CD4-positive, alpha-beta T cell (primary cell): ENCODE measurements around the gene TMEM107. TPM values are rescaled to one million over a fixed set of nuclear protein-coding genes. Genes with fewer than 3 reads are reported as not detected.

ENCODE experiments used
- ATAC-seq: fragments of 200-7000 bp; cut with Tn5 transposase; one replicate; pipeline ENCODE4 v1.10.0; 2022; ENCODE audit warnings: mild to moderate bottlenecking; ENCODE audit not compliant: poor library complexity
- CTCF ChIA-PET: fragments of 350-600 bp; sonication (Branson Sonifier 250); formaldehyde crosslinking; loops from one replicate; lab custom pipeline; 2021; ENCODE audit warnings: antibody characterized with exemption, inconsistent platforms; lab: Charles Lee
- POLR2A ChIA-PET: fragments of 350-600 bp; sonication (Branson Sonifier 250); formaldehyde crosslinking; loops from one replicate; lab custom pipeline; 2021; ENCODE audit warnings: antibody characterized with exemption, inconsistent platforms; lab: Charles Lee
- DNase-seq, 14 experiments: peaks; one replicate each; pipeline ENCODE4 v3.0.0-alpha.2; 2013 to 2020; ENCODE audit warnings: mixed read lengths in 2 of 14
- H3K27ac ChIP-seq, 2 donors: one replicate each; pipeline versions ENCODE4 v1.5.1 to v1.7.0; 2013; ENCODE audit warnings: low read length in 2 of 2, low read depth in 1 of 2, mild to moderate bottlenecking in 1 of 2
- H3K27me3 ChIP-seq, 2 experiments: 1 replicate in 1 of 2; 2 replicates in 1 of 2; pipeline versions ENCODE4 v1.6.1 to v1.7.0; 2013; ENCODE audit warnings: low read length in 2 of 2, control low read depth in 1 of 2, mild to moderate bottlenecking in 1 of 2, moderate library complexity in 1 of 2; ENCODE audit not compliant: insufficient read depth in 2 of 2, control insufficient read depth in 1 of 2
- H3K36me3 ChIP-seq: one replicate; pipeline ENCODE4 v1.6.1; 2013; ENCODE audit warnings: low read length, control low read depth; ENCODE audit not compliant: insufficient read depth
- H3K4me1 ChIP-seq: one replicate; pipeline ENCODE4 v1.6.1; 2013; ENCODE audit warnings: low read length, control low read depth; ENCODE audit not compliant: insufficient read depth
- H3K4me3 ChIP-seq: one replicate; pipeline ENCODE4 v1.5.1; 2013; ENCODE audit warnings: mild to moderate bottlenecking, low read length, moderate library complexity
- H3K9me3 ChIP-seq, 2 experiments: 1 replicate in 1 of 2; 2 replicates in 1 of 2; pipeline versions ENCODE4 v1.6.1 to v1.7.0; 2013; ENCODE audit warnings: low read length in 2 of 2, mild to moderate bottlenecking in 2 of 2, control low read depth in 1 of 2, moderate library complexity in 1 of 2; ENCODE audit not compliant: control insufficient read depth in 1 of 2, insufficient read depth in 1 of 2
- H3K27ac Mint-ChIP-seq: one replicate; pipeline ENCODE4 v1.8.0; 2020; ENCODE audit warnings: mixed read lengths
- H3K27me3 Mint-ChIP-seq: one replicate; pipeline ENCODE4 v1.8.0; 2021; ENCODE audit warnings: mixed read lengths
- H3K36me3 Mint-ChIP-seq: one replicate; pipeline ENCODE4 v1.8.0; 2021; ENCODE audit warnings: low read depth, mixed read lengths
- H3K4me1 Mint-ChIP-seq: one replicate; pipeline ENCODE4 v1.8.0; 2021; ENCODE audit warnings: low read depth, mixed read lengths
- H3K4me3 Mint-ChIP-seq: one replicate; pipeline ENCODE4 v1.8.0; 2020; ENCODE audit warnings: mild to moderate bottlenecking, mixed read lengths
- H3K9me3 Mint-ChIP-seq: one replicate; pipeline ENCODE4 v1.8.0; 2020; ENCODE audit warnings: mixed read lengths
- CTCF ChIP-seq: fragments of 200-600 bp; IDR thresholded peaks from one replicate; pipeline ENCODE4 v1.8.0; 2022; ENCODE audit warnings: antibody characterized with exemption, mild to moderate bottlenecking
- intact Hi-C, 2 experiments: fragments of 100-400 bp; cut with DNase I in 1 of 2; cut with micrococcal nuclease in 1 of 2; formaldehyde crosslinking; loops; one replicate each; pipeline versions ENCODE4 v1.15.1 to v1.9.0; 2023 to 2025; cut with DNase I, micrococcal nuclease
- total RNA-seq, 174 experiments: library from RNA in 2 of 174; stranded (reverse) in 2 of 174; gene quantifications; one replicate each; pipeline ENCODE4 v1.2.3 and lab custom pipeline; 2021 to 2026

Gene TMEM107
- total RNA-seq, 2 experiments from 2014 or later: 12.2 to 12.9 TPM

- H3K27ac Mint-ChIP-seq: peak overlapping the region; percentile 39
- ATAC-seq: no peak
- no peak for TF ChIP-seq CTCF
- peaks cover 37% of the 10 kb centered on the region for H3K4me1 ChIP-seq
- POLR2A ChIA-PET: interaction anchor here (0.8 to 1.8 kb wide), 4 partner anchors 11 to 54 kb away, joined by 3 to 8 read pairs (median 4); no protein-coding TSS in a partner anchor
- no peaks in the 10 kb centered on the region for H3K9me3 ChIP-seq
- no peaks in the 10 kb centered on the region for H3K27me3 ChIP-seq
- H3K4me3 Mint-ChIP-seq: no peak overlapping the region
- H3K36me3 ChIP-seq: no peaks in the 10 kb centered on the region
- CTCF ChIA-PET: interaction anchor here (0.8 to 1.7 kb wide), 2 partner anchors 9 to 11 kb away, joined by 3 to 5 read pairs; no protein-coding TSS in a partner anchor
- no peak overlapping the region for H3K27ac ChIP-seq
- H3K36me3 Mint-ChIP-seq: peaks cover 9% of the 10 kb centered on the region
- no peak overlapping the region for H3K4me3 ChIP-seq
- H3K27me3 Mint-ChIP-seq: no peaks in the 10 kb centered on the region
- no peak for DNase-seq
- H3K9me3 Mint-ChIP-seq: no peaks in the 10 kb centered on the region
- intact Hi-C loops: no loop called here
- H3K4me1 Mint-ChIP-seq: peaks cover 33% of the 10 kb centered on the region
Observed at GRCh38 chr17:8167526-8167925, 8.7 kb downstream of the TMEM107 start.

- no peak overlapping the region for H3K4me3 ChIP-seq
- H3K27ac Mint-ChIP-seq: no peak overlapping the region
- no peaks in the 10 kb centered on the region for H3K27me3 Mint-ChIP-seq
- no peak for ATAC-seq
- H3K9me3 ChIP-seq: no peaks in the 10 kb centered on the region
- H3K4me1 Mint-ChIP-seq: peaks cover 33% of the 10 kb centered on the region
- TF ChIP-seq CTCF: no peak
- no peak for DNase-seq
- H3K27me3 ChIP-seq: no peaks in the 10 kb centered on the region
- ChIA-PET POLR2A (interaction anchor here (1.5 to 1.8 kb wide), 2 partner anchors 10 to 20 kb away, joined by 5 to 8 read pairs; no protein-coding TSS in a partner anchor), CTCF (interaction anchor here (1.7 kb wide), 1 partner anchor 8 kb away, joined by 5 read pairs; no protein-coding TSS in a partner anchor)
- peaks cover under 1% of the 10 kb centered on the region for H3K36me3 ChIP-seq
- no peaks in the 10 kb centered on the region for H3K9me3 Mint-ChIP-seq
- peaks cover 39% of the 10 kb centered on the region for H3K4me1 ChIP-seq
- H3K36me3 Mint-ChIP-seq: peaks cover 13% of the 10 kb centered on the region
- H3K4me3 Mint-ChIP-seq: no peak overlapping the region
- intact Hi-C loops: no loop called here
- no peak overlapping the region for H3K27ac ChIP-seq
Observed at GRCh38 chr17:8166731-8167130, 9.4 kb downstream of the TMEM107 start.

- H3K27ac ChIP-seq: peak overlapping the region; percentile 94
- peaks cover 19% of the 10 kb centered on the region for H3K36me3 ChIP-seq
- H3K4me1 ChIP-seq: peaks cover 55% of the 10 kb centered on the region
- ChIA-PET CTCF (interaction anchor here (1.4 kb wide), 1 partner anchor 27 kb away, joined by 4 read pairs; no protein-coding TSS in a partner anchor), POLR2A (interaction anchor here (0.8 to 16.4 kb wide), 13 partner anchors 10 to 330 kb away, joined by 4 to 419 read pairs (median 17); partner anchors contain the start of genes AURKB, BORCS6, CTC1 and NAA38)
- Mint-ChIP-seq H3K27me3 (no peaks in the 10 kb centered on the region), H3K4me1 (peaks cover 53% of the 10 kb centered on the region), H3K27ac (no peak overlapping the region), H3K4me3 (peak overlapping the region; percentile 91), H3K36me3 (peaks cover 33% of the 10 kb centered on the region), H3K9me3 (no peaks in the 10 kb centered on the region)
- intact Hi-C loops: loop anchor here (1.0 to 5.0 kb wide), 3 partner anchors 9 to 42 kb away; partner anchors contain the start of gene HES7 (in 1 of the 2)
- TF ChIP-seq CTCF: no peak
- H3K4me3 ChIP-seq: peak overlapping the region; percentile 65
- no peaks in the 10 kb centered on the region for H3K27me3 ChIP-seq
- ATAC-seq (peak; percentile 9), DNase-seq (peak in 4 of 14 experiments; percentile 38 to 70 (median 44))
- no peaks in the 10 kb centered on the region for H3K9me3 ChIP-seq
Observed at GRCh38 chr17:8164815-8165131, 11.4 kb downstream of the TMEM107 start.
